NCI-H1105 treated with DMSO at 0.1 percent for 48 hours (cell line): ENCODE data around the gene FAM98A.

Experiments used
- DNase-seq: peaks from one replicate; lab custom pipeline; 2025; lab: John Stamatoyannopoulos, UW

Gene FAM98A

GRCh38 chr2:33599175-33599942 lies at the start of gene FAM98A:
TSS of gene FAM98A (minus strand) at chr2:33599299. CDS start at chr2:33599221, 78 bp downstream.
- DNase-seq, result peak; percentile 94

GRCh38 chr2:33645861-33646260 lies 46.8 kb upstream of the FAM98A start:
- no peak for DNase-seq

GRCh38 chr2:33644215-33644614 lies 45.1 kb upstream of the FAM98A start:
- DNase-seq, result no peak

GRCh38 chr2:33636001-33636400 lies 36.9 kb upstream of the FAM98A start:
- no peak for DNase-seq

GRCh38 chr2:33634261-33634910 lies 35.3 kb upstream of the FAM98A start:
- DNase-seq, result no peak

- DNase-seq, result no peak
Observed at GRCh38 chr2:33633315-33633714, 34.2 kb upstream of the FAM98A start.

GRCh38 chr2:33632831-33633230 lies 33.7 kb upstream of the FAM98A start:
- DNase-seq, result no peak

GRCh38 chr2:33628031-33628827 lies 29.1 kb upstream of the FAM98A start:
- no peak for DNase-seq

- no peak for DNase-seq
Observed at GRCh38 chr2:33619028-33619427, 19.9 kb upstream of the FAM98A start.

- no peak for DNase-seq
Observed at GRCh38 chr2:33617989-33618388, 18.9 kb upstream of the FAM98A start.

- no peak for DNase-seq
Observed at GRCh38 chr2:33617401-33617800, 18.3 kb upstream of the FAM98A start.

- DNase-seq, result no peak
Observed at GRCh38 chr2:33616873-33617272, 17.8 kb upstream of the FAM98A start.

- DNase-seq, result no peak
Observed at GRCh38 chr2:33614190-33614589, 15.1 kb upstream of the FAM98A start.

GRCh38 chr2:33607905-33608304 lies 8.8 kb upstream of the FAM98A start:
- DNase-seq, result no peak

GRCh38 chr2:33607251-33607721 lies 8.2 kb upstream of the FAM98A start:
- no peak for DNase-seq

- no peak for DNase-seq
Observed at GRCh38 chr2:33606622-33607021, 7.5 kb upstream of the FAM98A start.

GRCh38 chr2:33606100-33606499 lies 7.0 kb upstream of the FAM98A start:
- DNase-seq, result no peak

- no peak for DNase-seq
Observed at GRCh38 chr2:33605056-33605455, 6.0 kb upstream of the FAM98A start.

GRCh38 chr2:33603416-33603815 lies 4.3 kb upstream of the FAM98A start:
- no peak for DNase-seq

GRCh38 chr2:33602201-33602830 lies 3.2 kb upstream of the FAM98A start:
- DNase-seq, result no peak

- DNase-seq, result no peak
Observed at GRCh38 chr2:33599943-33600192, 769 bp upstream of the FAM98A start.

- peak; percentile 19 for DNase-seq
Observed at GRCh38 chr2:33598561-33599174, 431 bp downstream of the FAM98A start.
